Measurements from ENCODE around the gene NYAP1.
A peak's percentile ranks its signal among the peaks of the same experiment; 100 is the strongest.
"Not testable (repeated sequence)": the region's sequence is repeated elsewhere in the genome, so short reads cannot be mapped to it uniquely, and the experiment has no call there.

Gene NYAP1

GRCh38 chr7:100444311-100445278, 39.1 kb upstream of the NYAP1 start:
- no peaks in the 10 kb centered on the region for H3K36me3 ChIP-seq (ENCODE audit: control insufficient read depth, insufficient read depth, low read length, severe bottlenecking)
- no peak overlapping the region for H3K4me3 ChIP-seq (ENCODE audit: low read length)
- peaks cover 16% of the 10 kb centered on the region for H3K4me1 ChIP-seq (ENCODE audit: control insufficient read depth, insufficient read depth, low read length)
- no peaks in the 10 kb centered on the region for H3K27me3 ChIP-seq (replicated peaks; ENCODE audit: control insufficient read depth, insufficient read depth, low read length)
- no peaks in the 10 kb centered on the region for H3K9me3 ChIP-seq (ENCODE audit: control insufficient read depth, low read length)
- no peak for DNase-seq (ENCODE audit: low read depth)
- no peak overlapping the region for H3K9ac ChIP-seq (ENCODE audit: low read length)

- H3K27me3 ChIP-seq (replicated peaks; ENCODE audit: control insufficient read depth, insufficient read depth, low read length) = no peaks in the 10 kb centered on the region
- H3K9me3 ChIP-seq (ENCODE audit: control insufficient read depth, low read length) = no peaks in the 10 kb centered on the region
- no peak overlapping the region for H3K4me3 ChIP-seq (ENCODE audit: low read length)
- DNase-seq (ENCODE audit: low read depth) = peak; percentile 54
- peaks cover 16% of the 10 kb centered on the region for H3K4me1 ChIP-seq (ENCODE audit: control insufficient read depth, insufficient read depth, low read length)
- H3K36me3 ChIP-seq (ENCODE audit: control insufficient read depth, insufficient read depth, low read length, severe bottlenecking) = no peaks in the 10 kb centered on the region
- H3K9ac ChIP-seq (ENCODE audit: low read length) = no peak overlapping the region
Measured at GRCh38 chr7:100446040-100446439, 37.7 kb upstream of the NYAP1 start.

GRCh38 chr7:100447363-100447762, 36.4 kb upstream of the NYAP1 start:
- H3K27me3 ChIP-seq (replicated peaks; ENCODE audit: control insufficient read depth, insufficient read depth, low read length); H3K4me3 ChIP-seq (ENCODE audit: low read length); DNase-seq (ENCODE audit: low read depth); H3K9ac ChIP-seq (ENCODE audit: low read length); H3K36me3 ChIP-seq (ENCODE audit: control insufficient read depth, insufficient read depth, low read length, severe bottlenecking); H3K9me3 ChIP-seq (ENCODE audit: control insufficient read depth, low read length): not testable (repeated sequence)
- H3K4me1 ChIP-seq (ENCODE audit: control insufficient read depth, insufficient read depth, low read length) = peaks cover 16% of the 10 kb centered on the region

- peaks cover 14% of the 10 kb centered on the region for H3K4me1 ChIP-seq (ENCODE audit: control insufficient read depth, insufficient read depth, low read length)
- no peaks in the 10 kb centered on the region for H3K36me3 ChIP-seq (ENCODE audit: control insufficient read depth, insufficient read depth, low read length, severe bottlenecking)
- H3K9ac ChIP-seq (ENCODE audit: low read length) = no peak overlapping the region
- H3K4me3 ChIP-seq (ENCODE audit: low read length) = no peak overlapping the region
- no peak for DNase-seq (ENCODE audit: low read depth)
- no peaks in the 10 kb centered on the region for H3K27me3 ChIP-seq (replicated peaks; ENCODE audit: control insufficient read depth, insufficient read depth, low read length)
- no peaks in the 10 kb centered on the region for H3K9me3 ChIP-seq (ENCODE audit: control insufficient read depth, low read length)
Measured at GRCh38 chr7:100449190-100449795, 34.4 kb upstream of the NYAP1 start.

- Histone ChIP-seq H3K4me1 (ENCODE audit: control insufficient read depth, insufficient read depth, low read length) (no peaks in the 10 kb centered on the region), H3K36me3 (ENCODE audit: control insufficient read depth, insufficient read depth, low read length, severe bottlenecking) (no peaks in the 10 kb centered on the region), H3K4me3 (ENCODE audit: low read length) (no peak overlapping the region), H3K9ac (ENCODE audit: low read length) (no peak overlapping the region), H3K27me3 (replicated peaks; ENCODE audit: control insufficient read depth, insufficient read depth, low read length) (no peaks in the 10 kb centered on the region), H3K9me3 (ENCODE audit: control insufficient read depth, low read length) (no peaks in the 10 kb centered on the region)
- DNase-seq (ENCODE audit: low read depth) = no peak
Measured at GRCh38 chr7:100452513-100452912, 31.2 kb upstream of the NYAP1 start.

GRCh38 chr7:100453854-100454253, 29.9 kb upstream of the NYAP1 start:
- not testable (repeated sequence) for DNase-seq (ENCODE audit: low read depth); H3K36me3 ChIP-seq (ENCODE audit: control insufficient read depth, insufficient read depth, low read length, severe bottlenecking); H3K27me3 ChIP-seq (replicated peaks; ENCODE audit: control insufficient read depth, insufficient read depth, low read length); H3K9ac ChIP-seq (ENCODE audit: low read length); H3K4me3 ChIP-seq (ENCODE audit: low read length); H3K4me1 ChIP-seq (ENCODE audit: control insufficient read depth, insufficient read depth, low read length); H3K9me3 ChIP-seq (ENCODE audit: control insufficient read depth, low read length)

GRCh38 chr7:100455206-100455605, 28.5 kb upstream of the NYAP1 start:
- no peaks in the 10 kb centered on the region for H3K4me1 ChIP-seq (ENCODE audit: control insufficient read depth, insufficient read depth, low read length)
- H3K9ac ChIP-seq (ENCODE audit: low read length) = no peak overlapping the region
- no peaks in the 10 kb centered on the region for H3K36me3 ChIP-seq (ENCODE audit: control insufficient read depth, insufficient read depth, low read length, severe bottlenecking)
- H3K4me3 ChIP-seq (ENCODE audit: low read length) = no peak overlapping the region
- DNase-seq (ENCODE audit: low read depth) = no peak
- no peaks in the 10 kb centered on the region for H3K27me3 ChIP-seq (replicated peaks; ENCODE audit: control insufficient read depth, insufficient read depth, low read length)
- no peaks in the 10 kb centered on the region for H3K9me3 ChIP-seq (ENCODE audit: control insufficient read depth, low read length)

- H3K36me3 ChIP-seq (ENCODE audit: control insufficient read depth, insufficient read depth, low read length, severe bottlenecking) = no peaks in the 10 kb centered on the region
- H3K9ac ChIP-seq (ENCODE audit: low read length) = no peak overlapping the region
- no peaks in the 10 kb centered on the region for H3K27me3 ChIP-seq (replicated peaks; ENCODE audit: control insufficient read depth, insufficient read depth, low read length)
- no peak overlapping the region for H3K4me3 ChIP-seq (ENCODE audit: low read length)
- H3K4me1 ChIP-seq (ENCODE audit: control insufficient read depth, insufficient read depth, low read length) = no peaks in the 10 kb centered on the region
- no peaks in the 10 kb centered on the region for H3K9me3 ChIP-seq (ENCODE audit: control insufficient read depth, low read length)
- DNase-seq (ENCODE audit: low read depth) = no peak
Measured at GRCh38 chr7:100456562-100456961, 27.2 kb upstream of the NYAP1 start.

- Histone ChIP-seq H3K36me3 (ENCODE audit: control insufficient read depth, insufficient read depth, low read length, severe bottlenecking) (no peaks in the 10 kb centered on the region), H3K4me3 (ENCODE audit: low read length) (no peak overlapping the region), H3K9ac (ENCODE audit: low read length) (no peak overlapping the region), H3K27me3 (replicated peaks; ENCODE audit: control insufficient read depth, insufficient read depth, low read length) (no peaks in the 10 kb centered on the region), H3K9me3 (ENCODE audit: control insufficient read depth, low read length) (no peaks in the 10 kb centered on the region), H3K4me1 (ENCODE audit: control insufficient read depth, insufficient read depth, low read length) (no peaks in the 10 kb centered on the region)
- DNase-seq (ENCODE audit: low read depth) = no peak
Measured at GRCh38 chr7:100457033-100457432, 26.7 kb upstream of the NYAP1 start.

- Histone ChIP-seq H3K36me3 (ENCODE audit: control insufficient read depth, insufficient read depth, low read length, severe bottlenecking) (peaks cover 2% of the 10 kb centered on the region), H3K4me3 (ENCODE audit: low read length) (no peak within 1 kb of the TSS), H3K4me1 (ENCODE audit: control insufficient read depth, insufficient read depth, low read length) (peaks cover 8% of the 10 kb centered on the region), H3K9ac (ENCODE audit: low read length) (no peak within 1 kb of the TSS), H3K27me3 (replicated peaks; ENCODE audit: control insufficient read depth, insufficient read depth, low read length) (no peaks in the 10 kb centered on the region), H3K9me3 (ENCODE audit: control insufficient read depth, low read length) (no peaks in the 10 kb centered on the region)
- peak; percentile 27 for DNase-seq (ENCODE audit: low read depth)
Measured at GRCh38 chr7:100464210-100464660, 19.5 kb upstream of the NYAP1 start, which contains the start of gene SPACDR. TSS of gene SPACDR (minus strand) at chr7:100464260. CDS start at chr7:100464025, 235 bp downstream.

- peaks cover 8% of the 10 kb centered on the region for H3K4me1 ChIP-seq (ENCODE audit: control insufficient read depth, insufficient read depth, low read length)
- H3K36me3 ChIP-seq (ENCODE audit: control insufficient read depth, insufficient read depth, low read length, severe bottlenecking) = peaks cover 2% of the 10 kb centered on the region
- DNase-seq (ENCODE audit: low read depth) = no peak
- H3K9ac ChIP-seq (ENCODE audit: low read length) = no peak overlapping the region
- H3K4me3 ChIP-seq (ENCODE audit: low read length) = no peak overlapping the region
- no peaks in the 10 kb centered on the region for H3K27me3 ChIP-seq (replicated peaks; ENCODE audit: control insufficient read depth, insufficient read depth, low read length)
- no peaks in the 10 kb centered on the region for H3K9me3 ChIP-seq (ENCODE audit: control insufficient read depth, low read length)
Measured at GRCh38 chr7:100464791-100465190, 18.9 kb upstream of the NYAP1 start.
